ENCODE data around the gene GPS1. TPM values are rescaled to one million over a fixed set of nuclear protein-coding genes. Genes with fewer than 3 reads are reported as not detected.

GPS1 gene
- total RNA-seq, 4 donors from 2014 or later = 62.8 to 76.9 (median 69.5) TPM

- WGBS, 2 donors = 74% methylated on average over 17 to 23 of the region's 25 CpGs
- Histone ChIP-seq H3K4me1 (peaks cover 0 to 17% (median 0%) of the 10 kb centered on the region in 3 donors), H3K27me3 (no peaks in the 10 kb centered on the region), H3K27ac (no peak overlapping the region), H3K4me3 (no peak overlapping the region), H3K9me3 (no peaks in the 10 kb centered on the region), H3K36me3 (peaks cover 20 to 42% (median 21%) of the 10 kb centered on the region in 3 donors)
- DNase-seq = no peak
- intact Hi-C loops (cut with DNase I) = no loop called here
- no peak for TF ChIP-seq POLR2A (IDR thresholded peaks at IDR 0.05)
- TF ChIP-seq, protein P1, sequence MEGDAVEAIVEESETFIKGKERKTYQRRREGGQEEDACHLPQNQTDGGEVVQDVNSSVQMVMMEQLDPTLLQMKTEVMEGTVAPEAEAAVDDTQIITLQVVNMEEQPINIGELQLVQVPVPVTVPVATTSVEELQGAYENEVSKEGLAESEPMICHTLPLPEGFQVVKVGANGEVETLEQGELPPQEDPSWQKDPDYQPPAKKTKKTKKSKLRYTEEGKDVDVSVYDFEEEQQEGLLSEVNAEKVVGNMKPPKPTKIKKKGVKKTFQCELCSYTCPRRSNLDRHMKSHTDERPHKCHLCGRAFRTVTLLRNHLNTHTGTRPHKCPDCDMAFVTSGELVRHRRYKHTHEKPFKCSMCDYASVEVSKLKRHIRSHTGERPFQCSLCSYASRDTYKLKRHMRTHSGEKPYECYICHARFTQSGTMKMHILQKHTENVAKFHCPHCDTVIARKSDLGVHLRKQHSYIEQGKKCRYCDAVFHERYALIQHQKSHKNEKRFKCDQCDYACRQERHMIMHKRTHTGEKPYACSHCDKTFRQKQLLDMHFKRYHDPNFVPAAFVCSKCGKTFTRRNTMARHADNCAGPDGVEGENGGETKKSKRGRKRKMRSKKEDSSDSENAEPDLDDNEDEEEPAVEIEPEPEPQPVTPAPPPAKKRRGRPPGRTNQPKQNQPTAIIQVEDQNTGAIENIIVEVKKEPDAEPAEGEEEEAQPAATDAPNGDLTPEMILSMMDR (IDR thresholded peaks at IDR 0.05) = no peak
Measured at GRCh38 chr17:82076018-82076784, 24.5 kb downstream of the GPS1 start.

- H3K27ac ChIP-seq = no peak overlapping the region
- H3K36me3 ChIP-seq = peaks cover 20 to 50% (median 28%) of the 10 kb centered on the region in 3 donors
- intact Hi-C loops (cut with DNase I) = no loop called here
- WGBS, 2 donors = 76 to 77% methylated on average over 8 to 10 of the region's 21 CpGs
- H3K27me3 ChIP-seq = no peaks in the 10 kb centered on the region
- no peak for DNase-seq
- H3K4me1 ChIP-seq = peaks cover 0 to 17% (median 0%) of the 10 kb centered on the region in 3 donors
- no peaks in the 10 kb centered on the region for H3K9me3 ChIP-seq
- H3K4me3 ChIP-seq = no peak overlapping the region
- TF ChIP-seq, protein P1 (IDR thresholded peaks at IDR 0.05) = no peak
- TF ChIP-seq POLR2A (IDR thresholded peaks at IDR 0.05) = no peak
Measured at GRCh38 chr17:82076785-82077591, 25.3 kb downstream of the GPS1 start.

DNA sequence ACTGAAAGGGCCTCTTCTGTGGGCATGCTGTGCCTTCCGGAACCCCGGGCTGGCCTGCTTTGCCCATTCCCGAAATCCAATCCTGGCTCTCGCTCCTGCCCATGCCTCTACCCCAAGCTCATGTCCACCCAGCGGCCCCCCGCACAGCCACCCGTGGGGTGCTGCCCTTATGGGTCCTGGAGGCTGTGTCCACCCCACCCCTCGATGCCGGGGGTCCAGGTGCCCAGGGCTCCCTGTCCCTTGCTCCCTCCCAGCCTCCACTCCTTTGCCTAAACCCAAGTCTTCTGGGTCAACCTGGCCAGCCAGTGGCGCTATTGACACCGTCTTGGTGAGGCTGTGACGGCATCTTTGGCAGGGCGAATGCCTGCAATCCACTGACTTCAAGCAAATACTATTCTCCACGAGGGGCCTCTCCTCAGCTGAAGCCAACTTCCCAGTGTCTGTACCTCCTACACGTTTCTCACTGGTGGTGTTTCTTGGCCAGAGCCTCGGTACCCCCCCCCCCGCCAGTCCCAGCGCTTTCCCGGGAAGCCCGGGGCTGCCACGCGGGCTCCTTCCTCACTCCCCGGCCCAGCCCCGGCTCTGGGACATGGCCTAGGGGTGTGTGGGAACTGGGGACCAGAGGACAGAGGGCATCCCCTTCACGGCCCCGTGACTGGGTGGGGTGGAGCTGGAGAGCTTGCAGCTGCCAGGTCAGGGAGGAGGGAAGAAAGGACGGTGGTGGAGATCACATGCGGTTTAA lies 26.1 kb downstream of the GPS1 start:
- TF ChIP-seq, protein P1 (IDR thresholded peaks at IDR 0.05) = no peak
- TF ChIP-seq POLR2A (IDR thresholded peaks at IDR 0.05) = no peak
- WGBS, 2 donors = 74 to 75% methylated on average over 5 to 16 of the region's 28 CpGs
- Histone ChIP-seq H3K4me1 (peaks cover 0 to 17% (median 0%) of the 10 kb centered on the region in 3 donors), H3K4me3 (no peak overlapping the region), H3K27me3 (no peaks in the 10 kb centered on the region), H3K9me3 (no peaks in the 10 kb centered on the region), H3K36me3 (peaks cover 26 to 58% (median 36%) of the 10 kb centered on the region in 3 donors), H3K27ac (no peak overlapping the region)
- intact Hi-C loops (cut with DNase I) = no loop called here
- no peak for DNase-seq

DNA sequence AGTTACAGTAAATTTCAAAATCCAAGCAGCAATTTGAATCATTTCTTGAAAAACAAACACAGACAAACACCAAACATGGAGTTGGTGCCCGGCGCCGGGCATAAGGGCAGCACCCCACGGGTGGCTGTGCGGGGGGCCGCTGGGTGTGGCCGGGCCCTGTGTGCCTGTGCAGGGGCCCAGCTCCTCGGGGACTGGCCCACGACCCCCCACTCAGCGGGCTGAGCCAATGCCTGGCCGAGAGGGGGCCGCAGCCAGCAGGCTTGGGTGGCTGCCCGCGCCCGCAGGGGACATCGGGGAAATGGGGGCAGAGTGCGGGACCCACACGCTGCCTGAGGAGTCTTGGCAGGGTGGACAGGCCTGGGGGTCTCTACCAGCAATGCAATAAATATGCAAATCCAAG lies 26.7 kb downstream of the GPS1 start:
- WGBS, 2 donors = 91 to 93% methylated on average over 10 to 11 of the region's 18 CpGs
- no peak for DNase-seq
- intact Hi-C loops (cut with DNase I) = no loop called here
- Histone ChIP-seq H3K27me3 (no peaks in the 10 kb centered on the region), H3K4me3 (no peak overlapping the region), H3K4me1 (peaks cover 0 to 11% (median 0%) of the 10 kb centered on the region in 3 donors), H3K27ac (no peak overlapping the region), H3K9me3 (no peaks in the 10 kb centered on the region), H3K36me3 (peaks cover 33 to 64% (median 41%) of the 10 kb centered on the region in 3 donors)
- TF ChIP-seq, protein P1 (IDR thresholded peaks at IDR 0.05) = no peak
- no peak for TF ChIP-seq POLR2A (IDR thresholded peaks at IDR 0.05)

Data from esophagus squamous epithelium (tissue), 5 donors.